ENCODE data around the gene MTR.

The MTR gene

GRCh38 chr1:236779312-236779711, 15.8 kb upstream of the MTR start:
- DNase-seq (ENCODE audit: low read depth), result no peak

GRCh38 chr1:236785477-236785876, 9.6 kb upstream of the MTR start:
- DNase-seq (ENCODE audit: low read depth), result no peak

- no peak for DNase-seq (ENCODE audit: low read depth)
These were observed 8.6 kb upstream of the MTR start for GRCh38 chr1:236786453-236786852.

GRCh38 chr1:236794585-236795034, 482 bp upstream of the MTR start:
- DNase-seq (ENCODE audit: low read depth), result no peak

- DNase-seq (ENCODE audit: low read depth), result peak; percentile 52
These were observed 920 bp downstream of the MTR start for GRCh38 chr1:236795757-236796667.

GRCh38 chr1:236799001-236799400, 3.9 kb downstream of the MTR start:
- DNase-seq (ENCODE audit: low read depth), result no peak

GRCh38 chr1:236800002-236800620, 5.0 kb downstream of the MTR start:
- no peak for DNase-seq (ENCODE audit: low read depth)

- DNase-seq (ENCODE audit: low read depth), result no peak
These were observed 5.5 kb downstream of the MTR start for GRCh38 chr1:236800623-236801022.

GRCh38 chr1:236802264-236802663, 7.2 kb downstream of the MTR start:
- DNase-seq (ENCODE audit: low read depth), result no peak

GRCh38 chr1:236806634-236807033, 11.5 kb downstream of the MTR start:
- no peak for DNase-seq (ENCODE audit: low read depth)

GRCh38 chr1:236808005-236808404, 12.9 kb downstream of the MTR start:
- DNase-seq (ENCODE audit: low read depth), result no peak

- no peak for DNase-seq (ENCODE audit: low read depth)
These were observed 13.6 kb downstream of the MTR start for GRCh38 chr1:236808564-236809130.

- DNase-seq (ENCODE audit: low read depth), result no peak
These were observed 14.1 kb downstream of the MTR start for GRCh38 chr1:236809148-236809547.

GRCh38 chr1:236810018-236810417, 14.9 kb downstream of the MTR start:
- DNase-seq (ENCODE audit: low read depth), result no peak

GRCh38 chr1:236812334-236813030, 17.4 kb downstream of the MTR start:
- no peak for DNase-seq (ENCODE audit: low read depth)

- no peak for DNase-seq (ENCODE audit: low read depth)
These were observed 20.8 kb downstream of the MTR start for GRCh38 chr1:236815941-236816340.

GRCh38 chr1:236819856-236820255, 24.8 kb downstream of the MTR start:
- no peak for DNase-seq (ENCODE audit: low read depth)

GRCh38 chr1:236821091-236821627, 26.1 kb downstream of the MTR start:
- DNase-seq (ENCODE audit: low read depth), result no peak

- DNase-seq (ENCODE audit: low read depth), result no peak
These were observed 28.5 kb downstream of the MTR start for GRCh38 chr1:236823559-236823958.

- no peak for DNase-seq (ENCODE audit: low read depth)
These were observed 34.0 kb downstream of the MTR start for GRCh38 chr1:236829085-236829484.

GRCh38 chr1:236830116-236830515, 35.0 kb downstream of the MTR start:
- no peak for DNase-seq (ENCODE audit: low read depth)

- no peak for DNase-seq (ENCODE audit: low read depth)
These were observed 35.5 kb downstream of the MTR start for GRCh38 chr1:236830560-236830959.
